OCI-LY3 (cell line): Measurements from ENCODE around the gene RECK.

Experiments used
- EZH2phosphoT487 ChIP-seq: fragments of 200-600 bp; shearing (Covaris generic); IDR thresholded peaks from 2 replicates; pipeline ENCODE4 v1.6.1; 2018; ENCODE audit warnings: antibody characterized with exemption, mixed run types, low read depth
- TF ChIP-seq, protein P1 (sequence below): fragments of 200-600, 300-600 bp; sonication (generic); IDR thresholded peaks from 2 replicates; pipeline ENCODE4 v1.5.1; 2014; ENCODE audit warnings: antibody characterized with exemption, low read length, low read depth

DNA sequence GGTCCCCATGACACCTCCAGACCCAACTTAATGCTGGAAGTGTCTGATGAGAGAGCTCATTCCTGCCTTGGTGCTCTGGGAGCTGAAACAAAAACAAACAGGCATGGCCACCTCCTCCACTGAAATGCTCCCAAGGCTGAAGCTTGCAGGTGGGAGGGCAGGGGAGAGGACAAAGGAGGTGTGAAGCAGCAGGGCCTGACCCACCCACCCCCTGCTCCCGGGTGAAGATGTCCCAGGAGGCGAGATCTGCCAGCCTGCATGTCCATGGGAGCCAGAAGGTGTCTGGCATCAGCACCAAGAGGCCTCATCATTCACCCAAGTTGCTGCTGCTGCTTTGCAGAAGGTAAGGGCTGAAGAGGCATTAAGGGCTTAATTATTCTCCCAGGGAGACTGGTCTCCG lies 128.3 kb downstream of the RECK start:
- TF ChIP-seq, protein P1, sequence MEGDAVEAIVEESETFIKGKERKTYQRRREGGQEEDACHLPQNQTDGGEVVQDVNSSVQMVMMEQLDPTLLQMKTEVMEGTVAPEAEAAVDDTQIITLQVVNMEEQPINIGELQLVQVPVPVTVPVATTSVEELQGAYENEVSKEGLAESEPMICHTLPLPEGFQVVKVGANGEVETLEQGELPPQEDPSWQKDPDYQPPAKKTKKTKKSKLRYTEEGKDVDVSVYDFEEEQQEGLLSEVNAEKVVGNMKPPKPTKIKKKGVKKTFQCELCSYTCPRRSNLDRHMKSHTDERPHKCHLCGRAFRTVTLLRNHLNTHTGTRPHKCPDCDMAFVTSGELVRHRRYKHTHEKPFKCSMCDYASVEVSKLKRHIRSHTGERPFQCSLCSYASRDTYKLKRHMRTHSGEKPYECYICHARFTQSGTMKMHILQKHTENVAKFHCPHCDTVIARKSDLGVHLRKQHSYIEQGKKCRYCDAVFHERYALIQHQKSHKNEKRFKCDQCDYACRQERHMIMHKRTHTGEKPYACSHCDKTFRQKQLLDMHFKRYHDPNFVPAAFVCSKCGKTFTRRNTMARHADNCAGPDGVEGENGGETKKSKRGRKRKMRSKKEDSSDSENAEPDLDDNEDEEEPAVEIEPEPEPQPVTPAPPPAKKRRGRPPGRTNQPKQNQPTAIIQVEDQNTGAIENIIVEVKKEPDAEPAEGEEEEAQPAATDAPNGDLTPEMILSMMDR: no peak
- TF ChIP-seq EZH2phosphoT487: no peak
